ENCODE results near the gene SLC5A11.
"Not testable (repeated sequence)": the region's sequence is repeated elsewhere in the genome, so short reads cannot be mapped to it uniquely, and the experiment has no call there.

The SLC5A11 gene

GRCh38 chr16:24856871-24857270 lies 11.1 kb downstream of the SLC5A11 start:
- not testable (repeated sequence) for ATAC-seq

GRCh38 chr16:24858219-24859041 lies 12.7 kb downstream of the SLC5A11 start:
- TF ChIP-seq BACH2 (CRISPR knock-in tag; IDR thresholded peaks at IDR 0.05; ENCODE audit: borderline replicate concordance) = no peak
- no peak for TF ChIP-seq ZFP30 (CRISPR knock-in tag; IDR thresholded peaks at IDR 0.05)
- no peak for TF ChIP-seq PATZ1 (CRISPR knock-in tag; IDR thresholded peaks at IDR 0.05; ENCODE audit: borderline replicate concordance)
- no peak for TF ChIP-seq ARNTL (CRISPR knock-in tag; IDR thresholded peaks at IDR 0.05; ENCODE audit: borderline replicate concordance, low read depth)
- no peak for TF ChIP-seq PPARA (CRISPR knock-in tag; IDR thresholded peaks at IDR 0.05; ENCODE audit: borderline replicate concordance)
- peak; percentile 80 for ATAC-seq

DNA sequence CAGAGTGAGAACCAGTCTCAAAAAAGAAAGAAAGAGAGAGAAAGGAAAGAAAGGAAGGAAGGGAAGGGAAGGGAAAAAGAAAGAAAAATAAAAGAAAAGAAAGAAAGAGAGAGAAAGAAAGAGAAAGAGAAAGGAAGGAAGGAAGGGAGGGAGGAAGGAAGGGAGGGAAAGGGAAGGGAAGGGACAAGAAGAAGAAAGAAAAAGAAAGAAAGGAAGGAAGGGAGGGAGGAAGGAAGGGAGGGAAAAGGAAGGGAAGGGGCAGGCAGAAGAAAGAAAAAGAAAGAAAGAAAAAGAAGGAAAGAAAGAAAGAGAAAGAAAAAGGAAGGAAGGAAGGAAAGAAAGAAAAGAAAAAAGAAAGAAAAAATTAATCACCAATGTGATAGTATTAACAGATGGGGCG lies 15.7 kb downstream of the SLC5A11 start:
- no peak for TF ChIP-seq ARNTL (CRISPR knock-in tag; IDR thresholded peaks at IDR 0.05; ENCODE audit: borderline replicate concordance, low read depth)
- TF ChIP-seq, protein P1, sequence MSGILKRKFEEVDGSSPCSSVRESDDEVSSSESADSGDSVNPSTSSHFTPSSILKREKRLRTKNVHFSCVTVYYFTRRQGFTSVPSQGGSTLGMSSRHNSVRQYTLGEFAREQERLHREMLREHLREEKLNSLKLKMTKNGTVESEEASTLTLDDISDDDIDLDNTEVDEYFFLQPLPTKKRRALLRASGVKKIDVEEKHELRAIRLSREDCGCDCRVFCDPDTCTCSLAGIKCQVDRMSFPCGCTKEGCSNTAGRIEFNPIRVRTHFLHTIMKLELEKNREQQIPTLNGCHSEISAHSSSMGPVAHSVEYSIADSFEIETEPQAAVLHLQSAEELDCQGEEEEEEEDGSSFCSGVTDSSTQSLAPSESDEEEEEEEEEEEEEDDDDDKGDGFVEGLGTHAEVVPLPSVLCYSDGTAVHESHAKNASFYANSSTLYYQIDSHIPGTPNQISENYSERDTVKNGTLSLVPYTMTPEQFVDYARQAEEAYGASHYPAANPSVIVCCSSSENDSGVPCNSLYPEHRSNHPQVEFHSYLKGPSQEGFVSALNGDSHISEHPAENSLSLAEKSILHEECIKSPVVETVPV (CRISPR knock-in tag; IDR thresholded peaks at IDR 0.05) = no peak
- no peak for ATAC-seq

- ATAC-seq = no peak
- TF ChIP-seq, protein P2, sequence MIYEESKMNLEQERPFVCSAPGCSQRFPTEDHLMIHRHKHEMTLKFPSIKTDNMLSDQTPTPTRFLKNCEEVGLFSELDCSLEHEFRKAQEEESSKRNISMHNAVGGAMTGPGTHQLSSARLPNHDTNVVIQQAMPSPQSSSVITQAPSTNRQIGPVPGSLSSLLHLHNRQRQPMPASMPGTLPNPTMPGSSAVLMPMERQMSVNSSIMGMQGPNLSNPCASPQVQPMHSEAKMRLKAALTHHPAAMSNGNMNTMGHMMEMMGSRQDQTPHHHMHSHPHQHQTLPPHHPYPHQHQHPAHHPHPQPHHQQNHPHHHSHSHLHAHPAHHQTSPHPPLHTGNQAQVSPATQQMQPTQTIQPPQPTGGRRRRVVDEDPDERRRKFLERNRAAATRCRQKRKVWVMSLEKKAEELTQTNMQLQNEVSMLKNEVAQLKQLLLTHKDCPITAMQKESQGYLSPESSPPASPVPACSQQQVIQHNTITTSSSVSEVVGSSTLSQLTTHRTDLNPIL (CRISPR knock-in tag; IDR thresholded peaks at IDR 0.05; ENCODE audit: low read depth) = no peak
- no peak for TF ChIP-seq GLIS3 (CRISPR knock-in tag; IDR thresholded peaks at IDR 0.05)
- no peak for TF ChIP-seq ZFP30 (CRISPR knock-in tag; IDR thresholded peaks at IDR 0.05)
- TF ChIP-seq, protein P3, sequence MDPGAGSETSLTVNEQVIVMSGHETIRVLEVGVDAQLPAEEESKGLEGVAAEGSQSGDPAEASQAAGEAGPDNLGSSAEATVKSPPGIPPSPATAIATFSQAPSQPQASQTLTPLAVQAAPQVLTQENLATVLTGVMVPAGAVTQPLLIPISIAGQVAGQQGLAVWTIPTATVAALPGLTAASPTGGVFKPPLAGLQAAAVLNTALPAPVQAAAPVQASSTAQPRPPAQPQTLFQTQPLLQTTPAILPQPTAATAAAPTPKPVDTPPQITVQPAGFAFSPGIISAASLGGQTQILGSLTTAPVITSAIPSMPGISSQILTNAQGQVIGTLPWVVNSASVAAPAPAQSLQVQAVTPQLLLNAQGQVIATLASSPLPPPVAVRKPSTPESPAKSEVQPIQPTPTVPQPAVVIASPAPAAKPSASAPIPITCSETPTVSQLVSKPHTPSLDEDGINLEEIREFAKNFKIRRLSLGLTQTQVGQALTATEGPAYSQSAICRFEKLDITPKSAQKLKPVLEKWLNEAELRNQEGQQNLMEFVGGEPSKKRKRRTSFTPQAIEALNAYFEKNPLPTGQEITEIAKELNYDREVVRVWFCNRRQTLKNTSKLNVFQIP (CRISPR knock-in tag; IDR thresholded peaks at IDR 0.05; ENCODE audit: borderline replicate concordance, low read depth) = no peak
- no peak for TF ChIP-seq ZNF565 (CRISPR knock-in tag; conservative IDR thresholded peaks at IDR 0.05; ENCODE audit: low read depth)
- no peak for TF ChIP-seq ESRRG (CRISPR knock-in tag; IDR thresholded peaks at IDR 0.05)
- no peak for TF ChIP-seq ZNF70 (CRISPR knock-in tag; IDR thresholded peaks at IDR 0.05)
- TF ChIP-seq ZC3H10 (CRISPR knock-in tag; IDR thresholded peaks at IDR 0.05) = no peak
- no peak for TF ChIP-seq OSR1 (CRISPR knock-in tag; IDR thresholded peaks at IDR 0.05)
- TF ChIP-seq TCF4 (CRISPR knock-in tag; IDR thresholded peaks at IDR 0.05; ENCODE audit: borderline replicate concordance) = no peak
- no peak for TF ChIP-seq RARB (CRISPR knock-in tag; IDR thresholded peaks at IDR 0.05)
- no peak for TF ChIP-seq BACH2 (CRISPR knock-in tag; IDR thresholded peaks at IDR 0.05; ENCODE audit: borderline replicate concordance)
- TF ChIP-seq ISL1 (CRISPR knock-in tag; IDR thresholded peaks at IDR 0.05) = no peak
- TF ChIP-seq, protein P1 (CRISPR knock-in tag; IDR thresholded peaks at IDR 0.05) = no peak
- TF ChIP-seq ZFP3 (CRISPR knock-in tag; IDR thresholded peaks at IDR 0.05) = no peak
- no peak for TF ChIP-seq CSDC2 (CRISPR knock-in tag; IDR thresholded peaks at IDR 0.05)
Observed at GRCh38 chr16:24863582-24864437, 18.0 kb downstream of the SLC5A11 start.
